HepG2 (cell line): ENCODE data around the gene NAPB. TPM values are rescaled to one million over a fixed set of nuclear protein-coding genes. Genes with fewer than 3 reads are reported as not detected.

Experiments used
- AFF4 ChIP-seq: sonication (generic); formaldehyde crosslinking; IDR thresholded peaks from 2 replicates; pipeline ENCODE4 v1.4.0; 2020; ENCODE audit warnings: missing genetic modification reagents
- DZIP1 ChIP-seq: sonication (generic); formaldehyde crosslinking; IDR thresholded peaks from 2 replicates; pipeline ENCODE4 v1.5.0; 2020; ENCODE audit warnings: mild to moderate bottlenecking, missing genetic modification reagents
- ELK4 ChIP-seq: sonication (generic); formaldehyde crosslinking; IDR thresholded peaks from 2 replicates; pipeline ENCODE4 v1.9.0; 2021; ENCODE audit warnings: missing genetic modification reagents, borderline replicate concordance
- HNRNPLL ChIP-seq: fragments of 200-400 bp; formaldehyde crosslinking; IDR thresholded peaks from 2 replicates; pipeline ENCODE4 v1.6.1; 2017; ENCODE audit warnings: mild to moderate bottlenecking, low read depth, low read length; ENCODE audit not compliant: poor library complexity, severe bottlenecking
- PAWR ChIP-seq: sonication (generic); formaldehyde crosslinking; IDR thresholded peaks from 2 replicates; pipeline ENCODE4 v1.4.0; 2020; ENCODE audit warnings: missing genetic modification reagents, mild to moderate bottlenecking, borderline replicate concordance
- POLR2AphosphoS2 ChIP-seq: IDR thresholded peaks from 2 replicates; pipeline ENCODE4 v1.6.1; 2011; ENCODE audit warnings: low read depth, low read length, improper control_type of control experiment
- SPEN ChIP-seq: sonication (generic); formaldehyde crosslinking; IDR thresholded peaks from 2 replicates; pipeline ENCODE4 v1.5.1; 2020; ENCODE audit warnings: low read depth, mild to moderate bottlenecking, missing genetic modification reagents
- TEAD3 ChIP-seq: optimal IDR thresholded peaks from 2 replicates; pipeline ENCODE3; 2016; ENCODE audit warnings: borderline replicate concordance
- TFE3 ChIP-seq: IDR thresholded peaks from 2 replicates; pipeline ENCODE4 v1.6.1; 2016
- THAP7 ChIP-seq: sonication (generic); formaldehyde crosslinking; IDR thresholded peaks from 2 replicates; pipeline ENCODE4 v1.8.1; 2023; ENCODE audit warnings: mild to moderate bottlenecking, missing genetic modification reagents
- U2AF2 ChIP-seq: fragments of 200-400 bp; formaldehyde crosslinking; IDR thresholded peaks from 2 replicates; pipeline ENCODE4 v1.6.1; 2017; ENCODE audit warnings: low read depth, mild to moderate bottlenecking, low read length
- ZBTB38 ChIP-seq: sonication (generic); formaldehyde crosslinking; IDR thresholded peaks from 2 replicates; pipeline ENCODE4 v1.5.1; 2020; ENCODE audit warnings: mild to moderate bottlenecking, missing genetic modification reagents
- ZBTB46 ChIP-seq: sonication (generic); formaldehyde crosslinking; IDR thresholded peaks from 2 replicates; pipeline ENCODE4 v1.4.0; 2020; ENCODE audit warnings: mild to moderate bottlenecking, missing genetic modification reagents, borderline replicate concordance
- ZFP36L2 ChIP-seq: sonication (generic); formaldehyde crosslinking; IDR thresholded peaks from 2 replicates; pipeline ENCODE4 v1.4.0; 2020; ENCODE audit warnings: missing genetic modification reagents
- ZNF253 ChIP-seq: sonication (generic); formaldehyde crosslinking; IDR thresholded peaks from 2 replicates; pipeline ENCODE4 v1.8.0; 2022; ENCODE audit warnings: mild to moderate bottlenecking, missing genetic modification reagents, borderline replicate concordance
- ZSCAN20 ChIP-seq: sonication (generic); formaldehyde crosslinking; IDR thresholded peaks from 2 replicates; pipeline ENCODE4 v1.4.0; 2020; ENCODE audit warnings: missing genetic modification reagents, mild to moderate bottlenecking, borderline replicate concordance
- polyA plus RNA-seq, 8 experiments: library from polyadenylated mRNA; depleted of rRNA in 3 of 8; stranded (reverse) in 7 of 8; unstranded in 1 of 8; fragments of >200 nt; fragmentation: Illumina TruSeq in 4 of 8; extraction: Trizol in 4 of 8; gene quantifications; 2 replicates each; pipeline versions ENCODE4 v1.2.1 to v1.2.3, GENCODE V29; 2011 to 2016; ENCODE audit warnings: low read depth in 4 of 8, missing spikeins in 1 of 8, mixed read lengths in 1 of 8; ENCODE audit not compliant: insufficient read depth in 1 of 8
- total RNA-seq, 5 experiments: library from RNA; depleted of rRNA; stranded (reverse); fragments of >200 nt; fragmentation: Illumina TruSeq; extraction: Trizol; gene quantifications; 2 replicates each; pipeline ENCODE4 v1.2.3, GENCODE V29; 2016; ENCODE audit warnings: low read depth in 1 of 5

NAPB gene
- total and polyA plus RNA-seq, 2 of the 13 experiments (the other 11 are each of a cell fraction or from before 2014, with no cell fraction given): 15.2 to 16.1 TPM

GRCh38 chr20:23357767-23358562, 63.3 kb downstream of the NAPB start (continued):
- TF ChIP-seq AFF4 (CRISPR knock-in tag): no peak
- no peak for TF ChIP-seq U2AF2
- TF ChIP-seq HNRNPLL: peak; percentile 89
- peak; percentile 98 for TF ChIP-seq THAP7 (CRISPR knock-in tag)
- TF ChIP-seq ZBTB46: no peak
- no peak for TF ChIP-seq ELK4 (CRISPR knock-in tag)
- TF ChIP-seq ZFP36L2 (CRISPR knock-in tag): 0 out of 2 replicates have a peak, but pooled peaks have one; percentile 46
- no peak; the same call in 1 of the 2 replicates for TF ChIP-seq ZSCAN20 (CRISPR knock-in tag)
- TF ChIP-seq ZNF253 (CRISPR knock-in tag): no peak; the same call in 1 of the 2 replicates
- TF ChIP-seq POLR2AphosphoS2: no peak
- no peak; the same call in 1 of the 2 replicates for TF ChIP-seq DZIP1 (CRISPR knock-in tag)
- no peak for TF ChIP-seq PAWR (CRISPR knock-in tag)
- TF ChIP-seq ZBTB38: peak; percentile 64; the same call in 1 of the 2 replicates
- peak; percentile 89 for TF ChIP-seq TFE3 (CRISPR knock-in tag)
- peak; percentile 88; the same call in 1 of the 2 replicates for TF ChIP-seq SPEN
- TF ChIP-seq TEAD3 (CRISPR knock-in tag): peak; percentile 54
